IMR-90 (cell line): ENCODE measurements around the gene LBH. TPM values are rescaled to one million over a fixed set of nuclear protein-coding genes. Genes with fewer than 3 reads are reported as not detected.

Experiments
- ATAC-seq: fragments of 200-7000 bp; cut with Tn5 transposase; 2 replicates; pipeline ENCODE4 v1.9.1; 2020; ENCODE audit warnings: low read depth, mild to moderate bottlenecking, moderate library complexity
- BruUV-seq: library from RNA; stranded (reverse); fragments of 400-500 nt; replicated peaks from 2 replicates; lab custom pipeline; 2021; lab: Mats Ljungman, UMichigan
- CTCF ChIA-PET: fragments of 300-600 bp; formaldehyde crosslinking; extraction: SDS; loops from one replicate; lab custom pipeline; 2021; ENCODE audit warnings: antibody characterized with exemption; lab: Yijun Ruan, JAX
- POLR2A ChIA-PET: fragments of 300-600 bp; sonication (Branson Sonifier 250); formaldehyde crosslinking; loops from one replicate; lab custom pipeline; 2022; ENCODE audit warnings: antibody characterized with exemption; ENCODE audit not compliant: unreplicated experiment; lab: Charles Lee
- DNase-seq: peaks from one replicate; pipeline ENCODE4 v3.0.0; 2013
- H2AFZ ChIP-seq: replicated peaks from 2 replicates; pipeline ENCODE3; 2013; ENCODE audit warnings: low read length, mild to moderate bottlenecking; ENCODE audit not compliant: poor library complexity
- H2AK5ac ChIP-seq: 2 replicates; pipeline ENCODE4 v1.6.1; 2013; ENCODE audit warnings: low read depth, low read length, inconsistent platforms
- H2AK9ac ChIP-seq: replicated peaks from 2 replicates; pipeline ENCODE3; 2013; ENCODE audit warnings: mild to moderate bottlenecking, low read depth, low read length, moderate library complexity; ENCODE audit not compliant: poor library complexity
- H2BK120ac ChIP-seq: 2 replicates; pipeline ENCODE4 v1.6.1; 2013; ENCODE audit warnings: low read depth, low read length, inconsistent platforms
- H2BK15ac ChIP-seq: 3 replicates; pipeline ENCODE4 v1.6.1; 2013; ENCODE audit warnings: low read depth, low read length, inconsistent platforms
- H2BK20ac ChIP-seq: 2 replicates; pipeline ENCODE4 v1.6.1; 2013; ENCODE audit warnings: low read depth, mild to moderate bottlenecking, inconsistent platforms, low read length, moderate library complexity
- H2BK5ac ChIP-seq: 2 replicates; pipeline ENCODE4 v1.6.1; 2013; ENCODE audit warnings: mild to moderate bottlenecking, low read depth, low read length, inconsistent platforms; ENCODE audit not compliant: poor library complexity, severe bottlenecking
- H3K14ac ChIP-seq: replicated peaks from 2 replicates; pipeline ENCODE4 v1.6.1; 2013; ENCODE audit warnings: low read depth, low read length, inconsistent platforms
- H3K18ac ChIP-seq: 2 replicates; pipeline ENCODE4 v1.6.1; 2013; ENCODE audit warnings: low read depth, low read length, control low read depth
- H3K23ac ChIP-seq: 2 replicates; pipeline ENCODE4 v1.6.1; 2013; ENCODE audit warnings: low read depth, low read length, inconsistent platforms
- H3K27ac ChIP-seq: 2 replicates; pipeline ENCODE4 v1.5.1; 2013; ENCODE audit warnings: mild to moderate bottlenecking, control low read depth, low read length; ENCODE audit not compliant: insufficient read depth
- H3K27me3 ChIP-seq: 2 replicates; pipeline ENCODE4 v1.6.1; 2013; ENCODE audit warnings: low read length; ENCODE audit not compliant: control insufficient read depth, insufficient read depth
- H3K36me3 ChIP-seq: 2 replicates; pipeline ENCODE4 v1.6.1; 2013; ENCODE audit warnings: low read length, mixed read lengths; ENCODE audit not compliant: control insufficient read depth, insufficient read depth
- H3K4ac ChIP-seq: 2 replicates; pipeline ENCODE4 v1.6.1; 2013; ENCODE audit warnings: low read depth, low read length, inconsistent platforms
- H3K4me1 ChIP-seq: 2 replicates; pipeline ENCODE4 v1.6.1; 2013; ENCODE audit warnings: low read length, mixed read lengths; ENCODE audit not compliant: control insufficient read depth, insufficient read depth
- H3K4me2 ChIP-seq: 2 replicates; pipeline ENCODE4 v1.6.1; 2013; ENCODE audit warnings: low read depth, mild to moderate bottlenecking, control low read depth, low read length, moderate library complexity
- H3K4me3 ChIP-seq: 2 replicates; pipeline ENCODE4 v1.5.1; 2013; ENCODE audit warnings: low read depth, mild to moderate bottlenecking, control low read depth, low read length, moderate library complexity; ENCODE audit not compliant: insufficient read depth
- H3K56ac ChIP-seq: 2 replicates; pipeline ENCODE4 v1.6.1; 2013; ENCODE audit warnings: low read length, inconsistent platforms; ENCODE audit not compliant: insufficient read depth; ENCODE audit errors: extremely low read depth
- H3K79me1 ChIP-seq, 2 experiments: 2 replicates each; pipeline ENCODE4 v1.6.1; 2013; ENCODE audit warnings: low read length in 2 of 2, inconsistent platforms in 1 of 2, low read depth in 1 of 2
- H3K9ac ChIP-seq: 2 replicates; pipeline ENCODE4 v1.6.1; 2013; ENCODE audit warnings: low read depth, low read length, control low read depth
- H3K9me1 ChIP-seq: 2 replicates; pipeline ENCODE4 v1.6.1; 2013; ENCODE audit warnings: low read length, inconsistent platforms; ENCODE audit not compliant: insufficient read depth
- H3K9me3 ChIP-seq: 2 replicates; pipeline ENCODE4 v1.6.1; 2013; ENCODE audit warnings: low read length; ENCODE audit not compliant: control insufficient read depth, insufficient read depth
- H4K20me1 ChIP-seq: 2 replicates; pipeline ENCODE4 v1.6.1; 2013; ENCODE audit warnings: low read length, inconsistent platforms; ENCODE audit not compliant: insufficient read depth
- H4K5ac ChIP-seq: 2 replicates; pipeline ENCODE4 v1.6.1; 2013; ENCODE audit warnings: mild to moderate bottlenecking, low read depth, low read length, control low read depth
- H4K8ac ChIP-seq, 2 experiments: 2 replicates each; pipeline ENCODE4 v1.6.1; 2013; ENCODE audit warnings: low read depth in 2 of 2, low read length in 2 of 2, control low read depth in 1 of 2, inconsistent platforms in 1 of 2
- H4K91ac ChIP-seq: 2 replicates; pipeline ENCODE4 v1.6.1; 2013; ENCODE audit warnings: low read depth, low read length, inconsistent platforms; ENCODE audit not compliant: insufficient read depth
- BHLHE40 ChIP-seq: fragments of 150-350 bp; IDR thresholded peaks from 2 replicates; pipeline ENCODE4 v1.6.1; 2016; ENCODE audit warnings: mild to moderate bottlenecking, low read depth, low read length
- MAFK ChIP-seq: IDR thresholded peaks from 2 replicates; pipeline ENCODE4 v1.6.1; 2012; ENCODE audit warnings: low read depth, low read length, improper control_type of control experiment
- NFE2L2 ChIP-seq: fragments of 150-350 bp; IDR thresholded peaks from 2 replicates; pipeline ENCODE4 v1.6.1; 2016; ENCODE audit warnings: low read depth, mild to moderate bottlenecking, low read length
- USF2 ChIP-seq: fragments of 150-350 bp; IDR thresholded peaks from 2 replicates; pipeline ENCODE4 v1.6.1; 2017; ENCODE audit warnings: mild to moderate bottlenecking, antibody characterized with exemption, low read length, low read depth
- WGBS, 2 experiments: methylation state at CpG; one replicate each; pipeline versions ENCODE4 v1.1.5 to v1.1.7; 2013; ENCODE audit warnings: missing lambda C conversion rate in 2 of 2; ENCODE audit not compliant: insufficient read length in 1 of 2; ENCODE audit errors: extremely low coverage in 2 of 2; 5-methylcytosine and 5-hydroxymethylcytosine counted together
- dilution Hi-C: fragments of 300-500 bp; cut with HindIII; formaldehyde crosslinking; loops from one replicate; pipeline ENCODE4 v1.14.3; 2018; ENCODE audit warnings: low sequenced_read_pairs; ENCODE audit not compliant: unreplicated experiment
- in situ Hi-C: fragments of 300-500 bp; cut with MboI; formaldehyde crosslinking; loops from 3 replicates; pipeline ENCODE4 v1.14.3; 2019; ENCODE audit warnings: low sequenced_read_pairs, inconsistent platforms, mixed read lengths
- intact Hi-C: fragments of 100-400 bp; cut with micrococcal nuclease; formaldehyde crosslinking; loops from 2 replicates; pipeline ENCODE4 v1.10.0; 2022
- polyA plus RNA-seq, 3 experiments: library from polyadenylated mRNA; depleted of rRNA; stranded (reverse); fragments of >200 nt; gene quantifications; 2 replicates each; pipeline ENCODE4 v1.2.3, GENCODE V29; 2012; ENCODE audit warnings: low replicate concordance in 1 of 3
- total RNA-seq: library from RNA; depleted of rRNA; stranded (reverse); fragments of >200 nt; gene quantifications from 2 replicates; pipeline ENCODE4 v1.2.3, GENCODE V29; 2012

Gene LBH
- total and polyA plus RNA-seq, 2 of the 4 experiments (the other 2 are of a cell fraction) = 158 to 202 TPM

DNA sequence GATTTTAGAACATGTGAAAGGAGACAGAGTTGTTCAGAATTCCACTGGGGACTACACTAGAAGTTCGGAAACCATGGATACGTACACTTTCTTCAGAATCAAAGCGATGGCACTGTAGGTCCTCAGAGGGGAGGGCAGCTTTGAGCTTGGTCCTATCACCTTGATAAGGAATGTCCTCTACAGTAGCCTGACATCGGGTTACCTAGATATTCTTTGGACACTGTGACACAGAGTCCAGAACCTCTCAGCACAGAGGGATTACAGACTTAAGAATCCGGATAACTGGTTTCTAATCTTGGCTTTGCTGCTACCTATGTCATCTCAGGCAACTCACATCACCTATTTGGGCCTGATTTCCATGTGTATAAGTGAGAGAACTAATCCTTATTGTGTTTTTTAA is 14.0 kb downstream of the LBH start:
- H4K8ac ChIP-seq = no peak overlapping the region
- H3K23ac ChIP-seq = no peak overlapping the region
- no peaks in the 10 kb centered on the region for H3K27me3 ChIP-seq
- peaks cover 34% of the 10 kb centered on the region for H3K9me1 ChIP-seq
- H3K79me1 ChIP-seq = peaks cover 0 to 78% of the 10 kb centered on the region in 2 experiments; a peak in 2 of 4 replicates
- ChIA-PET POLR2A (interaction anchor here (0.6 to 1.1 kb wide), 2 partner anchors 9 to 1837 kb away, joined by 3 to 7 read pairs; no protein-coding TSS in a partner anchor), CTCF (interaction anchor here (1.5 kb wide), 1 partner anchor 466 kb away, joined by 4 read pairs; no protein-coding TSS in a partner anchor)
- peaks cover 90% of the 10 kb centered on the region for H4K20me1 ChIP-seq
- BruUV-seq = no TSS peak
- H3K36me3 ChIP-seq = peaks cover 70% of the 10 kb centered on the region
- H2BK20ac ChIP-seq = no peak overlapping the region
- dilution Hi-C loops = no loop called here
- intact Hi-C loops = no loop called here
- in situ Hi-C loops = no loop called here
- no peak overlapping the region for H4K91ac ChIP-seq
- H3K4me3 ChIP-seq = no peak overlapping the region
- peaks cover 25% of the 10 kb centered on the region for H3K4me1 ChIP-seq
- peak overlapping the region; percentile 69 for H3K4me2 ChIP-seq
- no CpG with 5 or more reads among the region's 5 CpGs for WGBS, 2 experiments
- H3K14ac ChIP-seq = no peak overlapping the region
- no peak overlapping the region for H2BK5ac ChIP-seq
- no peak overlapping the region for H2AK5ac ChIP-seq
- no peak overlapping the region for H2AK9ac ChIP-seq
- H2BK15ac ChIP-seq = no peak overlapping the region
- no peak overlapping the region for H3K4ac ChIP-seq
- H3K56ac ChIP-seq = no peak overlapping the region
- H3K9ac ChIP-seq = no peak overlapping the region
- no peaks in the 10 kb centered on the region for H3K9me3 ChIP-seq
- no peak overlapping the region for H4K5ac ChIP-seq
- TF ChIP-seq NFE2L2 (no peak), BHLHE40 (no peak), USF2 (no peak), MAFK (no peak)
- no peak for ATAC-seq
- no peak overlapping the region for H3K18ac ChIP-seq
- no peak overlapping the region for H2BK120ac ChIP-seq
- H3K27ac ChIP-seq = no peak overlapping the region
- no peak overlapping the region for H2AFZ ChIP-seq
- DNase-seq = no peak
